GM12875 (cell line): ENCODE data around the gene EXOC6B.

Source experiments
- H3K4me3 ChIP-seq: one replicate; pipeline ENCODE4 v1.5.1; 2011; ENCODE audit warnings: low read depth, low read length, control low read depth
- TF ChIP-seq, protein P1 (sequence below): IDR thresholded peaks from 2 replicates; pipeline ENCODE4 v1.5.1; 2011; ENCODE audit warnings: low read depth, mild to moderate bottlenecking, control low read depth, inconsistent platforms, low read length, moderate library complexity, borderline replicate concordance; ENCODE audit not compliant: insufficient read depth

EXOC6B gene

DNA sequence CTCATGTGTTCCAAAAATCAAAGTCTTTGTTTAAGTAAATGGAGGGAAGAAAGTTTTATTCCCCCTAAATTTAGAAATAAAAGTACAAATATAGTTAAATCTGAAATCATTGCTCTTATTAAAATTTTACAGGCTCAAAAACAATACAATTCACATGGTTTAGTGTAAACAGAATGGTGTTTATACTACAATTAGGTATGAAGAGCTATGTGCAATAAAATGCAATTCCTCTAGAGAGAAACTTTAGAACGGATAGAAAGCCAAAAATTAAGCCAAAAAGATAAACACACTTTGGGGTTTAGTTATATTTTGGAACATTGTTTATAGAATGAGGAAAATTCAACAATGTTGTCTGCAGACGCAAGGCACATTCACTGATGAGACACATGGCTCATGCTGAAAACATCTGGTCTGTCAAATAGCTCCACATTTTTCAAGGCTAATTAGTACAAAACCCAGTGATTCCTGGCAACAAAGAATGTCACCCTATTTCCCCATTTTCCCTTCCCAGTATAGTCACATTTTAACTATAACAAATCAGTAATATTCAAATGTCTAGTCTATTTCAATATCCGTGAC lies 103.3 kb downstream of the EXOC6B start:
- H3K4me3 ChIP-seq: no peak overlapping the region
- TF ChIP-seq, protein P1, sequence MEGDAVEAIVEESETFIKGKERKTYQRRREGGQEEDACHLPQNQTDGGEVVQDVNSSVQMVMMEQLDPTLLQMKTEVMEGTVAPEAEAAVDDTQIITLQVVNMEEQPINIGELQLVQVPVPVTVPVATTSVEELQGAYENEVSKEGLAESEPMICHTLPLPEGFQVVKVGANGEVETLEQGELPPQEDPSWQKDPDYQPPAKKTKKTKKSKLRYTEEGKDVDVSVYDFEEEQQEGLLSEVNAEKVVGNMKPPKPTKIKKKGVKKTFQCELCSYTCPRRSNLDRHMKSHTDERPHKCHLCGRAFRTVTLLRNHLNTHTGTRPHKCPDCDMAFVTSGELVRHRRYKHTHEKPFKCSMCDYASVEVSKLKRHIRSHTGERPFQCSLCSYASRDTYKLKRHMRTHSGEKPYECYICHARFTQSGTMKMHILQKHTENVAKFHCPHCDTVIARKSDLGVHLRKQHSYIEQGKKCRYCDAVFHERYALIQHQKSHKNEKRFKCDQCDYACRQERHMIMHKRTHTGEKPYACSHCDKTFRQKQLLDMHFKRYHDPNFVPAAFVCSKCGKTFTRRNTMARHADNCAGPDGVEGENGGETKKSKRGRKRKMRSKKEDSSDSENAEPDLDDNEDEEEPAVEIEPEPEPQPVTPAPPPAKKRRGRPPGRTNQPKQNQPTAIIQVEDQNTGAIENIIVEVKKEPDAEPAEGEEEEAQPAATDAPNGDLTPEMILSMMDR: no peak

DNA sequence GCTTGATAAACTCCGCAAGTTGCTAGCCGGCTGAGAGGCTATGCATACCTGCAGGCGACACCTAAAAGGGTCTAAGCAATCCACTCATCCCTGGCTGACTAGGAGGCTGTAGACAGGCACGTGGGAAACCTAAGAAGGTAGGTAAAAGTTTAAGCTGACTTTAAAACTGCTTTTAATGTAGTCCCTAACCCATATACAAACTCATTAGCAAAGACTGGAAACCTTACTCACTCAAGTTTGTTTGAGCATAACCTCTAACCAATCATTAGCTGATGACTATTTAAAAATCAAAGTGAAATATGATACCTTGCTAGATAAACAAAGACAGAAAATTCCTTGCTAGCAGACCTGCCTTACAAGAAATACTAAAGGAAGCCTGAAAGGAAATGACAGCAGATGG lies 106.4 kb downstream of the EXOC6B start:
- TF ChIP-seq, protein P1: no peak
- H3K4me3 ChIP-seq: no peak overlapping the region

DNA sequence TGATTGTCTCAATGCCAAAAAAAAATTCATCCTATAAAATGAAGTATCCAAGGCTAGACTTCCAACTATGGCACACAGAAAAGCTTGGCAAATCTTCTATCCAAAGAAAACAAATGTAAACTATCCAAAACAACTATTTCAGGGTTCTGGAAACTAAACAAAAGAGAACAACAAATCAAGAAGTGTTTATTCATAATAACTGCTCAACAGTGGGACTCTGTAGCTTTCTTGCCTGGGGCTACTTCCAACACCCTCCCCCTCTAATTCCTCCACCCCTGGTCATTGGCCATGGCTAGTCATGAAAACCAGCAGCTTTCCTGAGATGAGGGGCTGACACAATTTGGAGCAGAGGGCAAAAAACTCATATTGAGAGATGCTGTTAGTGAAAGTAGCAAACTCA lies 107.0 kb downstream of the EXOC6B start:
- no peak overlapping the region for H3K4me3 ChIP-seq
- TF ChIP-seq, protein P1: no peak

DNA sequence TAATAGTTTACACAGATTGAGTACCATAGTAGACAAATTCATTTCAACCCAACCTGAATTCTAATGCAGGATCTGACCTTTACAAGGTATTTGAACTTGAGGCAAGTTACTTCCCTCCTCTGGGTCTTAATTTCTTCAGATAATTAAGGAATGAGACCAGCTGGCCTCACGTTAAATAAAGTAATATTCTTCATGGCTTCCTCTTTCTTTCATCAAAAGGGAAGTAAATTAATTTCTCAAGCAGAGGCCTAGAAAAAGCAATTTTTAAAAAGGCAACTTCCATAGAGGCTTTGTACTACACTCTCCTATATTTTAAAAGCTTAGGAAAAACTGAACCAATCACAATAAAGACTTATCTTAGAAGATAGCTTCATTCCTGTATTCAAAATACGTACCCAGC lies 109.2 kb downstream of the EXOC6B start:
- TF ChIP-seq, protein P1: no peak
- H3K4me3 ChIP-seq: no peak overlapping the region

DNA sequence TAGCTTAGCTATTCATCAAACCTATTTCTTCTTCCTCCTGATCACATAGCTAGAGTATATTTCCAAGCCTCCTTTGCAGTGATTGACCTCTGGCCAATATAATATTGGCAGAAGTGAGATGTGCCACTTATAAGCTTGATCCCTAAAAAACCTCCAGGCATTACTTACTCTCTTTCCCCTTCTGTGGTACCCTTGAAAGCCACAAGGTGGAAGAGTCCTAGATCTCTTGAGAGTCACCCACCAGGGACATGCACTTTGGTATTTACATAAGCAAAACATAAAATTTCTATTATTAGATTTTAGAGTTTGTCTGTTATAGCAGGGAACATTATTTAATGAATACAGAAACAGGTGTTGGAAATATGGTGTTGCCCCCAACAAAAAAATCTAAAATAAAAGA lies 112.0 kb downstream of the EXOC6B start:
- no peak overlapping the region for H3K4me3 ChIP-seq
- TF ChIP-seq, protein P1: no peak

DNA sequence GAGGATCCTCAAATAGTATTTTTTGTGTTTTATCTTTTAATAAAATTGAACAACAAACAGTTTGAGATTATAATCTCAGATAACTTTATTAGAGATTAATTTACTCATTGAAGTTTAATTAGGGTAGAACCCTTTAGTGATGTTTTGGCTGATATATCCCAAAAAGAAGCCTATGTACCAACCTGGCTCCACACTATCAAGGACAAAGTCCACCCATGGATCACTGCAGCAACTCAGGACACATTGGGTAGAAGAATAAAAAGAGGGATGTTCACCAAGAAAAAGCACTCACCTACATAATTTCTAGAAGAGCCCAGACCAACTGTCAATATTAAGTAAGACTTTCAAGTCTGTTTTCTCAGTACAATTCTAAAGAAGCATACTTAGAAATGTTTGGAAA lies 112.9 kb downstream of the EXOC6B start:
- no peak overlapping the region for H3K4me3 ChIP-seq
- TF ChIP-seq, protein P1: no peak

DNA sequence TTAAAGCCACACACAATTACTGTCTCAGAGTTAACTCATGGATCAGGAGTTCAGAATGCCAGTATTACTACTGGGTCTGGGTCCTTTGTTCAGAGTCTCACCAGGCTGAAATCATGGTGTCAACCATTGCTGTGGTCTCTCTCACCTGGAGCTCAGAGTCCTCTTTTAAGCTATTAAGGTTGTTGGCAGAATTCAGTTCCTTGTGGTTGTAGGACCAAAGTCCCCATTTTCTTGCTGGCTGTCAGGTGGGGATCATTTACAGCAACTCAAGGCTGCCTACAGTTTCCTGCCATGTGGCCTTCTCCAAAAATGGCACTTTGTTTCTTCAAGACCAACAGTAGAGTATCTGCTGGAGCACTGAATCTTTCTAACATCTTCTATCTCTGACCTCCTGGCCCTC lies 113.5 kb downstream of the EXOC6B start:
- TF ChIP-seq, protein P1: no peak
- H3K4me3 ChIP-seq: no peak overlapping the region
